Activated naive CD4-positive, alpha-beta T cell treated with anti-CD3 and anti-CD28 coated beads, Interleukin-2, amount 10 ng/mL, durations not matched to agents 7 days and 5 days (primary cell): ENCODE results near the gene CFAP299.

Source experiments
- CTCF ChIA-PET: fragments of 350-600 bp; sonication (Branson Sonifier 250); formaldehyde crosslinking; loops from one replicate; lab custom pipeline; 2021; ENCODE audit warnings: antibody characterized with exemption; lab: Charles Lee
- DNase-seq: peaks from one replicate; pipeline ENCODE4 v3.0.0-alpha.2; 2020
- H3K27ac Mint-ChIP-seq: one replicate; pipeline ENCODE4 v1.8.0; 2021; ENCODE audit warnings: mild to moderate bottlenecking, moderate library complexity, mixed read lengths
- H3K27me3 Mint-ChIP-seq: one replicate; pipeline ENCODE4 v1.8.0; 2021; ENCODE audit warnings: mild to moderate bottlenecking, mixed read lengths
- H3K36me3 Mint-ChIP-seq: one replicate; pipeline ENCODE4 v1.8.0; 2021; ENCODE audit warnings: mixed read lengths
- H3K4me1 Mint-ChIP-seq: one replicate; pipeline ENCODE4 v1.8.0; 2021; ENCODE audit warnings: mixed read lengths
- H3K4me3 Mint-ChIP-seq: one replicate; pipeline ENCODE4 v1.8.0; 2021; ENCODE audit warnings: mild to moderate bottlenecking, moderate library complexity, mixed read lengths
- H3K9me3 Mint-ChIP-seq: one replicate; pipeline ENCODE4 v1.8.0; 2021; ENCODE audit warnings: mixed read lengths

CFAP299 gene

GRCh38 chr4:80498725-80499124 is 163.2 kb downstream of the CFAP299 start:
- Mint-ChIP-seq H3K9me3 (peaks cover 29% of the 10 kb centered on the region), H3K36me3 (peaks cover 23% of the 10 kb centered on the region), H3K27ac (no peak overlapping the region), H3K27me3 (no peaks in the 10 kb centered on the region), H3K4me1 (peaks cover 28% of the 10 kb centered on the region), H3K4me3 (no peak overlapping the region)
- DNase-seq, result no peak
- CTCF ChIA-PET, result no interaction called here

GRCh38 chr4:80500613-80501012 is 165.1 kb downstream of the CFAP299 start:
- Mint-ChIP-seq H3K4me3 (no peak overlapping the region), H3K4me1 (peaks cover 21% of the 10 kb centered on the region), H3K27me3 (no peaks in the 10 kb centered on the region), H3K9me3 (peaks cover 25% of the 10 kb centered on the region), H3K36me3 (peaks cover 18% of the 10 kb centered on the region), H3K27ac (peak overlapping the region; percentile 70)
- CTCF ChIA-PET, result no interaction called here
- peak; percentile 40 for DNase-seq

DNA sequence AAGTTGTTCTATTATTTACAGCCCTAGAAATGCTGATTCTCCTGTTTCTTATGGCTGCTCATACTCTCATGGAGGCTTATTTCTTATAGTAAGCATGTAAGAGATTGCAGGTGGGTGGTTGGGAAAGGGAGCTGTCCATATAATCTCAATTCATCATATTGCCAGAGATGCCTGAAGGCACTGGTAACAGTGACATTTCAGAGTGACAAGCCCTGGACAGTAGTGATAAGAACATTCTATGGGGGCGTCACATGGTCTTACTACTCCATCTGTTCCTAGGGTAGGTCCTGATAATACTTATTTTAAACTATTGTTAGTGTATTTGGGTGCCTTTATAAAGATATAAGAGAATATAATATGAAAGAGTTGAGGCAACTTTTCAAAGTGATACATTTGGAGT is 171.5 kb downstream of the CFAP299 start:
- Mint-ChIP-seq H3K27ac (no peak overlapping the region), H3K9me3 (no peaks in the 10 kb centered on the region), H3K36me3 (no peaks in the 10 kb centered on the region), H3K27me3 (no peaks in the 10 kb centered on the region), H3K4me3 (no peak overlapping the region), H3K4me1 (peaks cover 8% of the 10 kb centered on the region)
- CTCF ChIA-PET, result no interaction called here
- DNase-seq, result no peak

DNA sequence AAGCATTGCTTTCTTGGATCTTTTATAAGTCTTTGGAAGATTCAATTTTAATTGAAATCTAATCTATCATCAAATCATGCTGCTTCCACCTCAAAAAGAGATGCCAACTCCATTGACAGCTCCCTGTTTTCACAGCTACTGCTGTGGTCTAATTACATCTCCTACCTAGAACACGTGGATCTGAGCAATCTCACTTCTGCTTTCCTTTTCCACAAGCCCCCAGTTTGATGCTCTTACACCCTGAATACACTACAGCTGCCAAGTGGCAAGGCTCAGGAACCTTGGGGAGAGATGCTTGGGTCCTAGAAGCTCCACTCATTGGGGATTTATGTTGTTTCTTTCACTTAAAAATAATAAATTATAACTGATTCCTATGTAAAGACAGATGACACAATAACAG is 172.0 kb downstream of the CFAP299 start:
- Mint-ChIP-seq H3K9me3 (no peaks in the 10 kb centered on the region), H3K4me1 (peaks cover 6% of the 10 kb centered on the region), H3K36me3 (no peaks in the 10 kb centered on the region), H3K27me3 (no peaks in the 10 kb centered on the region), H3K4me3 (no peak overlapping the region), H3K27ac (no peak overlapping the region)
- DNase-seq, result no peak
- CTCF ChIA-PET, result no interaction called here

DNA sequence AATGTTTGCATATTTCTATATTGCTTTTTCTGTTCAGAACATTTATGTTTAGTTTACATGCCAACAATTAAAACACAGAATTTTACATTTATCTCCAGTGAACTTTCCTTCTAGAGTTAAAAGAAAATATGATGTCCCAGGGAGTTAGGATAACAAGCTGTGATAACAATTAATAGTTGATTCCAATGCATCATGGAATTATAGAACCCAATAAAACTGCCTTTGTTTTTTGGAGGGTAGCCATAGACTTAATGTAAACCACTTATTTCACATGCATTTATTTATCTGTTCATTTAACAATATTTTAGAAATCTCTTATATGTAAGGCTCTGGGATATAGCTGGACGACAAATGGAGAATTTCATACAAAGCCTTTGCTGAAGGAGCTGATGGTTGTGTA is 180.0 kb downstream of the CFAP299 start:
- H3K4me3 Mint-ChIP-seq, result no peak overlapping the region
- no peaks in the 10 kb centered on the region for H3K36me3 Mint-ChIP-seq
- no peaks in the 10 kb centered on the region for H3K4me1 Mint-ChIP-seq
- CTCF ChIA-PET, result no interaction called here
- H3K27ac Mint-ChIP-seq, result no peak overlapping the region
- no peaks in the 10 kb centered on the region for H3K9me3 Mint-ChIP-seq
- DNase-seq, result no peak
- no peaks in the 10 kb centered on the region for H3K27me3 Mint-ChIP-seq

DNA sequence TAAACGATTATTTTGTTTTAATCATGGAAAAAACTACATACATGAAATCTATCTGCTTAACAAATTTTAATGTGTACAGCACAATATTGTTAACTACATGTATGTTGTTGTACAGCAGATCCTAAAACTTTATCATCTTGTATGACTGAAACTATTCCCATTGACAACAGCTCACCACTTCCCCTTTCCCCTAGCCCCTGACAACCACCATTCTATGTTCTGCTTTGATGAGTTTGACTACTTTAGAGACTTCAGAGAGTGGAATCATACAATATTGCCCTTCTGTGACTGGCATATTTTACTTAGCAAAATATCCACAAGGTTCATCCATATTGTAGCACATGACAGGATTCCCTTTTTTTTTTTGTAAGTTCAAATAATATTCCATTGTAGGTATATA is 185.9 kb downstream of the CFAP299 start:
- Mint-ChIP-seq H3K4me1 (no peaks in the 10 kb centered on the region), H3K9me3 (no peaks in the 10 kb centered on the region), H3K27ac (no peak overlapping the region), H3K27me3 (no peaks in the 10 kb centered on the region), H3K36me3 (no peaks in the 10 kb centered on the region), H3K4me3 (no peak overlapping the region)
- no peak for DNase-seq
- CTCF ChIA-PET, result no interaction called here

DNA sequence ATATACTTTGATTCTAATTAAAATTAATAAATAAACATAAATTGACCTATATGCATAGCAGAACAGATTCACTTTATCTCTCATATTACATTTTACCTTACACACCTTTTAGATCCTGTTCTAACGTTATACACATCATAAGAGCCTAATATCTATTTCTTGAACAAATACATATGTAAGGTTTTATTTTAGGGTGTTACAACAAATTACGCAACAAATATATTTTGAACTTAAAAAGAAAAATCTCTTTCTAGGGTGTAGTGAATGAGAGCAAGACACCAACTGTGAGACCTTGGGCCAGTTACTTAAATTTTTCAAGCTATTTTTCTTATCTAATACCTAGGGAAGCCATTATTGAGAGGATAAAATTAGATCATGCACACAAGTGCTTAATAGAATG is 191.2 kb downstream of the CFAP299 start:
- Mint-ChIP-seq H3K27ac (no peak overlapping the region), H3K4me1 (no peaks in the 10 kb centered on the region), H3K36me3 (no peaks in the 10 kb centered on the region), H3K27me3 (no peaks in the 10 kb centered on the region), H3K4me3 (no peak overlapping the region), H3K9me3 (no peaks in the 10 kb centered on the region)
- DNase-seq, result no peak
- CTCF ChIA-PET, result no interaction called here

DNA sequence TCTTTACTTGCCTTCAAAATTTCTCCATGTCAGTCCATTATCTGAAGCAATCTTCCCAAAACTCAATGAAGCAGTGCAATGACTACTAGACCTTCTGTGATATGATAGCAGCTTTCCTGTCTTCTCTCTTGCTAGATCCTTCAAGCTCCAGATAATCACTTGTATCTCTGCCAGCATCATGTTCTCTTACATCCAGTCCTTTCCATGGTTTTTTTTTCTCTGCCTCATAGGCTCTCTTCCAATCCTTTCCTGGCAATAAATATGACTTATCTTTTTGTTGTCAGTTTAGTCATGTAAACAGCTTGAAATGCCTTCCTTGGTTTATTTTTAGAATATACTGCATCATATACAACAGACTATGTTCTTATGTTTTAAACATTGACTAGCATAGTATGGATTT is 193.5 kb downstream of the CFAP299 start:
- Mint-ChIP-seq H3K27me3 (no peaks in the 10 kb centered on the region), H3K4me3 (no peak overlapping the region), H3K4me1 (no peaks in the 10 kb centered on the region), H3K9me3 (no peaks in the 10 kb centered on the region), H3K27ac (no peak overlapping the region), H3K36me3 (no peaks in the 10 kb centered on the region)
- no peak for DNase-seq
- CTCF ChIA-PET, result interaction anchor here (0.6 kb wide), 1 partner anchor 161 kb away, joined by 4 read pairs; no protein-coding TSS in a partner anchor

DNA sequence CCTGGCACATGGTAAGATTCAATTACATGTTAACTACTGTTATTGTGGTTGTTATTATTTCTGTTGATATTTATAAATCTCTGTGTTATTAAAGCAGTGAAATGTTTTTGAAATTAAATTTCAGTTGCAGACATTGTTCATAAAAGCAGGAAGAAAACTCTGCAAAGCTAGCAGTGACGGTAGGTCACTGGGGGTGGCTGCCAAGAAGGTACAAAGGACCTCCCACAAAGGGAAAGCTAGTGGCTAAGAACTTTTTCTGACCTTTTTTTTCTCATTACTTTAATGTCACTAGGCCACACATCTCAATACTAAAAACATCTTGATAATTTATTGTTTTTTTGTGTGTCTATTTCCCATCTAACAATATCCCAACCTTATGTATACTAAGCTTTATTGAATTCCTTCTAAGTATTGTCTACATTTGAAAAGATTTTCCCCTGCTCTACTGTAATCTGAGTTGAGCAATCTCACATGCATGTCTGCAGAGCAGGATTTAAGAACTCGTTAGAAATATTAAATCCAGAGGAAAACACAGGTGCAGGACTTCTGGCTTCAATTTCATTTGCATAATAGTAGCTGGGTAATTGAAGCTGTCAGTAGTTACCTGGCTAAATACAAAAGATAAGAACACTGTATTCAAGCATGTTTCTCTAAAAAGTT is 197.3 kb downstream of the CFAP299 start:
- no peaks in the 10 kb centered on the region for H3K27me3 Mint-ChIP-seq
- H3K36me3 Mint-ChIP-seq, result no peaks in the 10 kb centered on the region
- H3K9me3 Mint-ChIP-seq, result no peaks in the 10 kb centered on the region
- CTCF ChIA-PET, result no interaction called here
- no peak for DNase-seq
- no peak overlapping the region for H3K27ac Mint-ChIP-seq
- no peaks in the 10 kb centered on the region for H3K4me1 Mint-ChIP-seq
- no peak overlapping the region for H3K4me3 Mint-ChIP-seq

GRCh38 chr4:80535551-80535950 is 200.0 kb downstream of the CFAP299 start:
- no peak for DNase-seq
- H3K27me3 Mint-ChIP-seq, result no peaks in the 10 kb centered on the region
- no peaks in the 10 kb centered on the region for H3K9me3 Mint-ChIP-seq
- no peak overlapping the region for H3K4me3 Mint-ChIP-seq
- no peak overlapping the region for H3K27ac Mint-ChIP-seq
- H3K4me1 Mint-ChIP-seq, result peaks cover 6% of the 10 kb centered on the region
- CTCF ChIA-PET, result no interaction called here
- H3K36me3 Mint-ChIP-seq, result no peaks in the 10 kb centered on the region

DNA sequence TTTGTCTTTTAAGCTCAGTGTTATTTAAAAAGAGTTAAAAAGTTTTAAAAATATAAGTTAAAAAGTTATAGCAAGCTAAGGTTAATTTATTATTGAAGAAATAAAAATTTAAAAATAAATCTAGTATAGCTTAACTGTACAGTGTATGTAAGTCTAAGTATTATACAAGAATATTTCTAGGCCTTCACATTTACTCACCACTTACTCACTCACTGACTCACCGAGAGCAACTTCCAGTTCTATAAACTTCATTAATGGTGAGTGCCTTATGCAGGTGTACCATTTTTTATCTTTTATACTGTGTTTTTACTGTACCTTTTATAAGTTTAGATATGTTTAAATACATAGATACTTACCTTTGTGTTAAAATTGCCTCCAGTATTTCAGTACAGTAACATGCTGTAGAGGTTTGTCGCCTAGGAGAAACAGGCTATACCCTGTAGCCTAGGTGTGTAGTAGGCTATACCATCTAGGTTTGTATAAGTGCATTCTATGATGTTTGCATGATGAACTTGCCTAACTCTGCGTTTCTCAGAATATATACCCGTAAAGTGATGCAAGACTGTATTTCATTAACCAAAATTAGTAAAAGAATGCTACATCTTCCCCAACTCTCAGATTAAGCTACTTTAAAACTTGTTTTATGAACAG is 202.9 kb downstream of the CFAP299 start:
- H3K36me3 Mint-ChIP-seq, result no peaks in the 10 kb centered on the region
- H3K27me3 Mint-ChIP-seq, result peaks cover 7% of the 10 kb centered on the region
- CTCF ChIA-PET, result no interaction called here
- no peaks in the 10 kb centered on the region for H3K9me3 Mint-ChIP-seq
- DNase-seq, result no peak
- H3K4me1 Mint-ChIP-seq, result peaks cover 11% of the 10 kb centered on the region
- no peak overlapping the region for H3K27ac Mint-ChIP-seq
- H3K4me3 Mint-ChIP-seq, result no peak overlapping the region

- Mint-ChIP-seq H3K9me3 (no peaks in the 10 kb centered on the region), H3K4me1 (peaks cover 11% of the 10 kb centered on the region), H3K27ac (no peak overlapping the region), H3K4me3 (no peak overlapping the region), H3K27me3 (peaks cover 7% of the 10 kb centered on the region), H3K36me3 (no peaks in the 10 kb centered on the region)
- DNase-seq, result no peak
- CTCF ChIA-PET, result interaction anchor here (1.0 kb wide), 1 partner anchor 450 kb away, joined by 3 read pairs; no protein-coding TSS in a partner anchor
Measured at GRCh38 chr4:80539190-80539589, 203.7 kb downstream of the CFAP299 start.

DNA sequence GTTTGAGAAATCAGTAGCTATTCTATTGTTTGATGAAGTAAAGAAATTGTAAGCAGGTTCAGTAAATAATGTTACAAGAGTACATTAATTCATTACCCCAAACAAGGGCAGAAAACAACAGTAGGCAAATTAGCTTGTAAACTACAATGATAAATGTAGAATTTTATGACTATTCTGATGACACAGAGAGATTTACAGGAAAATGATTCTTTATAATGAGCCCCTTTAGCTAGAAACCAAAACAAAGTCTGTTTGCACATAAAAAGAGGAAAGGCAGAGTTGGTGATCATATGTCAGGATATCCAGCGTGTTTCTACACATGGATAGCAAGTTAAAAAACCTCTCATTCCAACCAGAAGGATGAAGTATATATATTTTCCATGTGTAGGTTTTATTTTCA is 204.8 kb downstream of the CFAP299 start:
- Mint-ChIP-seq H3K4me3 (no peak overlapping the region), H3K27me3 (peaks cover 8% of the 10 kb centered on the region), H3K27ac (no peak overlapping the region), H3K36me3 (no peaks in the 10 kb centered on the region), H3K9me3 (peaks cover 2% of the 10 kb centered on the region), H3K4me1 (peaks cover 11% of the 10 kb centered on the region)
- no peak for DNase-seq
- CTCF ChIA-PET, result interaction anchor here (1.0 kb wide), 1 partner anchor 449 kb away, joined by 3 read pairs; no protein-coding TSS in a partner anchor

GRCh38 chr4:80540785-80541469 is 205.4 kb downstream of the CFAP299 start:
- Mint-ChIP-seq H3K27me3 (peaks cover 11% of the 10 kb centered on the region), H3K36me3 (no peaks in the 10 kb centered on the region), H3K27ac (no peak overlapping the region), H3K9me3 (peaks cover 2% of the 10 kb centered on the region), H3K4me3 (no peak overlapping the region), H3K4me1 (peaks cover 11% of the 10 kb centered on the region)
- CTCF ChIA-PET, result no interaction called here
- DNase-seq, result no peak

GRCh38 chr4:80542747-80543146 is 207.2 kb downstream of the CFAP299 start:
- Mint-ChIP-seq H3K4me1 (peaks cover 11% of the 10 kb centered on the region), H3K27me3 (peaks cover 11% of the 10 kb centered on the region), H3K9me3 (peaks cover 2% of the 10 kb centered on the region), H3K27ac (no peak overlapping the region), H3K36me3 (no peaks in the 10 kb centered on the region), H3K4me3 (no peak overlapping the region)
- DNase-seq, result no peak
- CTCF ChIA-PET, result interaction anchor here (1.2 kb wide), 1 partner anchor 43 kb away, joined by 3 read pairs; no protein-coding TSS in a partner anchor
